ENCODE results near the gene IGSF21.

GRCh38 chr1:18154430-18155194 lies 47.0 kb downstream of the IGSF21 start:
- TF ChIP-seq CTCF (IDR thresholded peaks at IDR 0.05) (no peak), POLR2AphosphoS5 (IDR thresholded peaks at IDR 0.05) (no peak), POLR2A (IDR thresholded peaks at IDR 0.05) (no peak)

All from prostate gland (tissue), 2 donors.